NCI-H2171 treated with DMSO at 0.1 percent for 48 hours (cell line): ENCODE results near the gene PRLH.

ENCODE experiments used
- DNase-seq: peaks from one replicate; lab custom pipeline; 2025; lab: John Stamatoyannopoulos, UW

The PRLH gene

GRCh38 chr2:237539681-237540080 is 26.7 kb upstream of the PRLH start:
- no peak for DNase-seq

GRCh38 chr2:237540223-237540775 is 26.1 kb upstream of the PRLH start:
- peak; percentile 7 for DNase-seq

GRCh38 chr2:237540823-237541222 is 25.6 kb upstream of the PRLH start:
- DNase-seq: peak; percentile 64

- DNase-seq: no peak
Measured at GRCh38 chr2:237541243-237541642, 25.1 kb upstream of the PRLH start.

DNA sequence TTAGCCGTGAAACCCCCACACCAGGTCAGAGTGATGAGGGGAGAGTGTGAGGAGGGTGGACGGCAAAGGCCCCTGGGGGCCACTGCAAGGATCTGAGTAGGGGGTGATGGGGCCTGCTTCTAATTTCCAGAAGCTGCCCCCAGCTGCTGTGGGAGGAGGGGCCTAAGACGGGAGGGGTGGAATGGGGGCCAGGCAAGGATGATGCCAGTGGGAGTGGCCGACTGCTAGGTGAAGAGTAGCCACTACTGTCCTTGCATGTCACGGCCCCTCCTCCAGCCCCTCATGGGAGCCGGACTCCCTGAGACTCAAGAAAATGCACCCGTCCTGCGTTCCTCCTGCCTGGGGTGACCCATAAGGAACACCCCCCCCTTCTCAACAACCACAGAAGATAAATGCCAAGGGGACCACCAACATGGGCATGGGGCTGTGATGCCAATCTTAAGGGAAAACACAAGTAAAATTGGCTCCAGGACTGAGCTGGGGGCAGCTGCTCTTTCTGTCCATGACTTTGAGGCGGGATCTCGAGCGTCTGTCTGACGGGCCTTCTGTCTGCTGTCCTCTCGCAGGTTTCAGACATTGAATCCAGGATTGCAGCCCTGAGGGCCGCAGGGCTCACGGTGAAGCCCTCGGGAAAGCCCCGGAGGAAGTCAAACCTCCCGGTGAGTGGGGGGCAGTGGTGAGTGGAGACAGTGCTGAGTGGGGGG is 24.2 kb upstream of the PRLH start:
- no peak for DNase-seq

- no peak for DNase-seq
Measured at GRCh38 chr2:237546040-237546875, 20.1 kb upstream of the PRLH start.

GRCh38 chr2:237546876-237547395 is 19.4 kb upstream of the PRLH start:
- no peak for DNase-seq

- DNase-seq: peak; percentile 1
Measured at GRCh38 chr2:237547841-237548416, 18.4 kb upstream of the PRLH start.

DNA sequence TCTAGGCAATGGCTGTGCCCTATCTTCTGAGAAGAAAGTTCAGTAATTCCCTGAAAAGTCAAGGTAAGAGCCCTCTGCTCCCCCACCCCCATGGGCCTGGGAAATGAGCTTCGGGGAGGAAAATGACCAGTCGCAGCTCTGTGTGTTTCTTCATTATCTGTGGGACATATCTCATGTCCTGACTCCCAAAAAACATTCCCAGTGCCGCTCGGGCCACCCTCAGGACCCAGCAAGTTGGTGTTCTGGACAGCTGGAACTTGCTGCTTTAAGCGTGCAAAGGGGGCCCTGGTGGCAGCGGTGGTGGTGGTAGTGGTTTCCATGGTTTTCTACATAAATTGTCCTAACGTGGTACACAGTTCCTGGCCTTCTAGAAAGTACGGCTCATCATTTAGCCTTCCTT is 17.2 kb upstream of the PRLH start:
- no peak for DNase-seq

GRCh38 chr2:237549643-237550415 is 16.5 kb upstream of the PRLH start:
- no peak for DNase-seq

DNA sequence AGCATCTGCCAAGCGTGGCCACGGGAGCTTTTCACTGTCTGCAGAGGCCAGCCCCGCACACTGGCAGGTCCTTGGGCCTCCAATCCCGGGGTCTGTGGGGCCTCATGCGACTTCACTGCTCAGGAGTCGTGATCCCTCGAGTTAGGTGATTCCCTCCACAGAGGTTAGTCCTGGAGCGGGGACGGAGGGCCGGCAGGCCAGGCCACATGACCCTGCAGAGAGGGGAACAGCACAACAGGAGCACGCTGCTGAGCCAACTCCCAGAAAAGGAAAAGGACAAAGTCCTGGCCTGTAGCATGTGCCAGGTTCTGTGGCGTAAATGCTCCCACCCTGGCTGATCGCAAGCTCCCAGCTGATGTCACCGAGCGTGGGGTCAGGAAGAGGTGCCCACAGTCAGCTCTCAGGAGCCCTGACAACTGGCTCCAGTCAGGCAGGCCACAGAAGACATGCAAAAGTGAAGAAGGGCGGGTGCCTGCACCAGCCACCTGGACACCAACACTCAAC is 15.3 kb upstream of the PRLH start:
- DNase-seq: no peak

GRCh38 chr2:237552908-237553307 is 13.5 kb upstream of the PRLH start:
- no peak for DNase-seq

DNA sequence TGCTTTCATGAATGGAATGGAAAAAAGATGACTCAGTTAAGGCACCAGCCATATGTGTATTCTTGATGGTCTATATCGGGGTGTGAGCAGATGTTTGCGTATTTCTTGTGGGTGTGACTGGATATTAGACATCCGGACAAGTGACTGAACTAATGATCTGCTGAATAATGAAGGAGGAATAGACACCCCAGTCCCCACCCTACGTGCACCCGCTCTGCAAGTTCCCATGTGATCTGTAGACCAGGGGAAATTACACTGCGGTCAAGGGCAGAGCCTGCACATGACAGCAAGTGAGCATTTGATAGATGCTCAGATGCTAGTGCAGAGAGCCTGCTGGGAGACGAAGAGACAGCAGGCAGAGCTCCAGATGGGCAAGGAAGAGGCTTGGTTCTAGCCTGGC is 12.4 kb upstream of the PRLH start:
- DNase-seq: no peak

- DNase-seq: no peak
Measured at GRCh38 chr2:237555560-237555959, 10.8 kb upstream of the PRLH start.

DNA sequence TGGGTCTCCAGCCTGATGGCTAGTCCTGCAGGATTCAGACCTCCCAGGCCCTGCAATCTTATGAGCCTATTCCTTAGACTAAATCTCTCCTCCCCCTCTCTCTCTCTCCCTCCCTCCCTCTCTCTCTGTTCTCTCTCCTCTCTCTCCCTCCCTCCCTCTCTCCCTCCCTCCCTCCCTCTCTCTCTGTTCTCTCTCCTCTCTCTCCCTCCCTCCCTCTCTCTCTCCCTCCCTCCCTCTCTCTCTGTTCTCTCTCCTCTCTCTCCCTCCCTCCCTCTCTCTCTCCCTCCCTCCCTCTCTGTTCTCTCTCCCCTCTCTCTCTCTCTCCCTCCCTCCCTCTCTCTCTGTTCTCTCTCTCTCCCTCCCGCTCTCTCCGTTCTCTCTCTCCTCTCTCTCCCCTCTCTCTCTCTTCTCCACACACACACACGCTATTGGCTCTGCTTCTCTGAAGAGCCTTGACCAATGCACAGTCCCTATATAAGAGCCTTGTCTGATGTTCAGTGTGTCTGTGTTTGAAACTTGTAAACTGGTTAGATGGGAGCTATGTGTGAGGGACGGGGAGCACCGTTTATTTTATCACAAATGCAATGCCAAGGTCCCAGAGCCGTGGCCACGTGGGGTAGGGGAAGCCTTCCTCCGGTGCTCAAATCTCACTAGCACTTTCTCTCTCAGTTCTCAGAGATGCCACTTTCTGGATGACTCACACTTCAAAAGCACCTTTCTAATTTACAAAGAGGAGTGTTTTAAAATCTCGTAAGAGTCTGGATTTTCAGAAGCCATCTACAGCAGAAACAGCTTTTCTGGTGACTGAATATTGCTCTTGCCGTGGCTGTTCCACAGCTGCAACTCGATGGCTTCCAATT is 9.4 kb upstream of the PRLH start:
- no peak for DNase-seq

GRCh38 chr2:237557633-237558015 is 8.8 kb upstream of the PRLH start:
- DNase-seq: no peak

- DNase-seq: peak; percentile 74
Measured at GRCh38 chr2:237558961-237559641, 7.3 kb upstream of the PRLH start.

DNA sequence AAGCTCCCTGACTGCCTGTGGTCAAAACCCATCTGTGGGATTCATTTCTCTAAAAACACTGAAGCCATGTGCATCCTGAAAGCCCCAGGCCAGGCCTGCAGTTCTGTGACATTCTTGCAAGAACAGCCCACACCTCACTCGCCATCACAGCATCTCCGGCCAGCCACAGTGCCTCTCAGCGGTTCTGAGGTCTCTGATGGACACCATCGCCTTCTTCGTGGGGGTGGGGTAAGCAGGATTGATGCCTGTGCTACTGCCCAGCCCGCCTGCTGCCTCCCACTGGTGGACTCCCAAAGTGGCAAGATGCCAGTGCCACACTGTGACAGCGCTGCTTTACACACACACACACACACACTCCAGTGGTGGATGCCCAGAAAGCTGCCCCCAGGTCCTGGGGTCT is 5.2 kb upstream of the PRLH start:
- DNase-seq: no peak

DNA sequence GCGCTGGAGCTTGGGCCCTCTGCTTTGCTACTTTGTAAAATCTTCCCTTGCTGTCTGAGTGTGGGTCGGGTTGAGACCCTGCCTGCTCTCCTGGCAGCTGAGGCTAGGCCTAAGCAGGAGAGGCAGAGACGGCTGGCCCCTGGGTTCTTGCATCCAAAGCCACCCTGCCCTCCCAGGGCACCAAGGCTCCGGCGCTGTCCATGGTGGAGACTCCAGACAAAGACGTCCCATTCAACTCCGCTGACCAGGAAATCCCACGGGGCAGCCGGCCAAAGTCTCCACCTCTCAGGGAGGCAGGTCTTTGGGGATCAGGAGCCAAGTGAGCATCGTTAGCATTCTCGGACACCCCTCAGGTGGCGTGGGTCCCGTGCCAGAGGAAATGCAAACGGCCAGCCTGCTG is 2.6 kb upstream of the PRLH start:
- no peak for DNase-seq

- DNase-seq: no peak
Measured at GRCh38 chr2:237564526-237565131, 1.7 kb upstream of the PRLH start.
